Central memory CD8-positive, alpha-beta T cell (primary cell): ENCODE data around the gene C15orf40.
A peak's percentile ranks its signal among the peaks of the same experiment; 100 is the strongest.
"Not testable (repeated sequence)": the region's sequence is repeated elsewhere in the genome, so short reads cannot be mapped to it uniquely, and the experiment has no call there.

ENCODE experiments used
- ATAC-seq: fragments of 150-1000 bp; cut with Tn5 transposase; replicated peaks from 2 replicates; pipeline ENCODE4 v1.10.0; 2022; ENCODE audit warnings: mild to moderate bottlenecking, moderate FRiP score, moderate number of reproducible peaks; ENCODE audit not compliant: poor library complexity, severe bottlenecking; ENCODE audit errors: extremely low read depth
- DNase-seq, 2 donors: peaks; one replicate each; pipeline ENCODE4 v3.0.0; 2021; ENCODE audit warnings: low spot score in 2 of 2
- H3K27ac Mint-ChIP-seq: one replicate; pipeline ENCODE4 v1.8.0; 2022; ENCODE audit warnings: low read depth, mild to moderate bottlenecking, moderate library complexity, mixed read lengths
- H3K27me3 Mint-ChIP-seq: one replicate; pipeline ENCODE4 v1.8.0; 2022; ENCODE audit warnings: mixed read lengths
- H3K36me3 Mint-ChIP-seq: one replicate; pipeline ENCODE4 v1.8.0; 2022; ENCODE audit warnings: mild to moderate bottlenecking, moderate library complexity, mixed read lengths; ENCODE audit not compliant: insufficient read depth
- H3K4me1 Mint-ChIP-seq: one replicate; pipeline ENCODE4 v1.8.0; 2022; ENCODE audit warnings: mixed read lengths
- H3K4me3 Mint-ChIP-seq: one replicate; pipeline ENCODE4 v1.8.0; 2022; ENCODE audit warnings: mild to moderate bottlenecking, moderate library complexity, mixed read lengths
- H3K9me3 Mint-ChIP-seq: one replicate; pipeline ENCODE4 v1.8.0; 2022; ENCODE audit warnings: mixed read lengths

Gene C15orf40

GRCh38 chr15:83011271-83012075, at the start of gene C15orf40:
TSS of gene C15orf40 (minus strand) at chr15:83011639. CDS start at chr15:83011607, 32 bp downstream.
- Mint-ChIP-seq H3K4me1 (peaks cover 45% of the 10 kb centered on the region), H3K9me3 (no peaks in the 10 kb centered on the region), H3K27ac (peak within 1 kb of the TSS; percentile 60), H3K4me3 (peak within 1 kb of the TSS; percentile 88), H3K27me3 (no peaks in the 10 kb centered on the region), H3K36me3 (peaks cover 24% of the 10 kb centered on the region)
- ATAC-seq (peak; percentile 82), DNase-seq (peak; percentile 64 to 70)

- no peaks in the 10 kb centered on the region for H3K27me3 Mint-ChIP-seq
- H3K36me3 Mint-ChIP-seq: peaks cover 33% of the 10 kb centered on the region
- DNase-seq (no peak), ATAC-seq (no peak)
- H3K9me3 Mint-ChIP-seq: no peaks in the 10 kb centered on the region
- H3K4me1 Mint-ChIP-seq: peaks cover 18% of the 10 kb centered on the region
- no peak overlapping the region for H3K27ac Mint-ChIP-seq
- no peak overlapping the region for H3K4me3 Mint-ChIP-seq
These were observed 46.4 kb upstream of the C15orf40 start for GRCh38 chr15:83057696-83058376.

- Mint-ChIP-seq H3K27me3 (no peaks in the 10 kb centered on the region), H3K4me1 (peaks cover 18% of the 10 kb centered on the region), H3K27ac (peak overlapping the region; percentile 20), H3K9me3 (no peaks in the 10 kb centered on the region), H3K4me3 (no peak overlapping the region), H3K36me3 (peaks cover 34% of the 10 kb centered on the region)
- ATAC-seq: no peak
- no peak for DNase-seq
These were observed 45.6 kb upstream of the C15orf40 start for GRCh38 chr15:83057002-83057401.

- H3K36me3 Mint-ChIP-seq: peaks cover 52% of the 10 kb centered on the region
- no peak overlapping the region for H3K4me3 Mint-ChIP-seq
- DNase-seq (no peak), ATAC-seq (no peak)
- peaks cover 21% of the 10 kb centered on the region for H3K4me1 Mint-ChIP-seq
- no peaks in the 10 kb centered on the region for H3K27me3 Mint-ChIP-seq
- no peaks in the 10 kb centered on the region for H3K9me3 Mint-ChIP-seq
- no peak overlapping the region for H3K27ac Mint-ChIP-seq
These were observed 41.7 kb upstream of the C15orf40 start for GRCh38 chr15:83053151-83053550.

- no peak overlapping the region for H3K27ac Mint-ChIP-seq
- H3K36me3 Mint-ChIP-seq: peaks cover 28% of the 10 kb centered on the region
These were observed 35.2 kb upstream of the C15orf40 start for GRCh38 chr15:83046558-83047127.

GRCh38 chr15:83044156-83044555, 32.7 kb upstream of the C15orf40 start:
- H3K27ac Mint-ChIP-seq: no peak overlapping the region
- peaks cover 38% of the 10 kb centered on the region for H3K4me1 Mint-ChIP-seq

More at GRCh38 chr15:83046558-83047127, 35.2 kb upstream of the C15orf40 start:
- Mint-ChIP-seq H3K9me3 (no peaks in the 10 kb centered on the region), H3K4me1 (peaks cover 35% of the 10 kb centered on the region), H3K27me3 (no peaks in the 10 kb centered on the region), H3K4me3 (no peak overlapping the region)
- ATAC-seq: no peak
- DNase-seq: no peak

GRCh38 chr15:83039206-83039605, 27.8 kb upstream of the C15orf40 start:
- Mint-ChIP-seq H3K36me3 (peaks cover 40% of the 10 kb centered on the region), H3K4me3 (no peak overlapping the region), H3K9me3 (no peaks in the 10 kb centered on the region), H3K27ac (peak overlapping the region; percentile 79), H3K27me3 (no peaks in the 10 kb centered on the region), H3K4me1 (peaks cover 55% of the 10 kb centered on the region)
- no peak for DNase-seq
- ATAC-seq: no peak

More at GRCh38 chr15:83044156-83044555, 32.7 kb upstream of the C15orf40 start:
- H3K36me3 Mint-ChIP-seq: peaks cover 40% of the 10 kb centered on the region
- no peaks in the 10 kb centered on the region for H3K9me3 Mint-ChIP-seq
- ATAC-seq (no peak), DNase-seq (no peak)
- no peaks in the 10 kb centered on the region for H3K27me3 Mint-ChIP-seq
- no peak overlapping the region for H3K4me3 Mint-ChIP-seq

GRCh38 chr15:83036253-83036652, 24.8 kb upstream of the C15orf40 start:
- peaks cover 38% of the 10 kb centered on the region for H3K36me3 Mint-ChIP-seq
- no peaks in the 10 kb centered on the region for H3K27me3 Mint-ChIP-seq
- no peak for ATAC-seq
- H3K4me3 Mint-ChIP-seq: no peak overlapping the region
- no peak for DNase-seq
- peak overlapping the region; percentile 67 for H3K27ac Mint-ChIP-seq
- no peaks in the 10 kb centered on the region for H3K9me3 Mint-ChIP-seq
- peaks cover 48% of the 10 kb centered on the region for H3K4me1 Mint-ChIP-seq

GRCh38 chr15:83031234-83031633, 19.8 kb upstream of the C15orf40 start:
- not testable (repeated sequence) for H3K9me3 Mint-ChIP-seq, H3K27ac Mint-ChIP-seq, H3K4me3 Mint-ChIP-seq, ATAC-seq, H3K27me3 Mint-ChIP-seq, DNase-seq
- H3K4me1 Mint-ChIP-seq: peaks cover 29% of the 10 kb centered on the region
- H3K36me3 Mint-ChIP-seq: peaks cover 41% of the 10 kb centered on the region

GRCh38 chr15:83030021-83030420, 18.6 kb upstream of the C15orf40 start:
- H3K27me3 Mint-ChIP-seq: no peaks in the 10 kb centered on the region
- peaks cover 19% of the 10 kb centered on the region for H3K4me1 Mint-ChIP-seq
- no peak overlapping the region for H3K4me3 Mint-ChIP-seq
- H3K9me3 Mint-ChIP-seq: no peaks in the 10 kb centered on the region
- ATAC-seq (no peak), DNase-seq (no peak)
- H3K36me3 Mint-ChIP-seq: peaks cover 44% of the 10 kb centered on the region
- H3K27ac Mint-ChIP-seq: no peak overlapping the region

- Mint-ChIP-seq H3K27me3 (no peaks in the 10 kb centered on the region), H3K36me3 (peaks cover 29% of the 10 kb centered on the region), H3K9me3 (no peaks in the 10 kb centered on the region), H3K27ac (no peak overlapping the region), H3K4me1 (peaks cover 10% of the 10 kb centered on the region), H3K4me3 (no peak overlapping the region)
- DNase-seq: no peak
- ATAC-seq: no peak
These were observed 7.0 kb upstream of the C15orf40 start for GRCh38 chr15:83018436-83018835.

- ATAC-seq (no peak), DNase-seq (no peak)
- H3K9me3 Mint-ChIP-seq: no peaks in the 10 kb centered on the region
- H3K27ac Mint-ChIP-seq: no peak overlapping the region
- no peak overlapping the region for H3K4me3 Mint-ChIP-seq
- H3K27me3 Mint-ChIP-seq: no peaks in the 10 kb centered on the region
- peaks cover 29% of the 10 kb centered on the region for H3K36me3 Mint-ChIP-seq
- H3K4me1 Mint-ChIP-seq: peaks cover 23% of the 10 kb centered on the region
These were observed 5.5 kb upstream of the C15orf40 start for GRCh38 chr15:83016906-83017305.
